ENCODE results near the gene CDC42EP3.

- TF ChIP-seq POLR2AphosphoS5 (IDR thresholded peaks at IDR 0.05) (no peak), POLR2A (IDR thresholded peaks at IDR 0.05) (no peak), CTCF (IDR thresholded peaks at IDR 0.05) (no peak), EP300 (IDR thresholded peaks at IDR 0.05) (no peak)
These were observed 55.4 kb downstream of the CDC42EP3 start for GRCh38 chr2:37615804-37616676.
